ENCODE measurements around the gene SHISA6. TPM values are rescaled to one million over a fixed set of nuclear protein-coding genes. Genes with fewer than 3 reads are reported as not detected.

The SHISA6 gene
- total and polyA plus RNA-seq, 4 donors: not detected

DNA sequence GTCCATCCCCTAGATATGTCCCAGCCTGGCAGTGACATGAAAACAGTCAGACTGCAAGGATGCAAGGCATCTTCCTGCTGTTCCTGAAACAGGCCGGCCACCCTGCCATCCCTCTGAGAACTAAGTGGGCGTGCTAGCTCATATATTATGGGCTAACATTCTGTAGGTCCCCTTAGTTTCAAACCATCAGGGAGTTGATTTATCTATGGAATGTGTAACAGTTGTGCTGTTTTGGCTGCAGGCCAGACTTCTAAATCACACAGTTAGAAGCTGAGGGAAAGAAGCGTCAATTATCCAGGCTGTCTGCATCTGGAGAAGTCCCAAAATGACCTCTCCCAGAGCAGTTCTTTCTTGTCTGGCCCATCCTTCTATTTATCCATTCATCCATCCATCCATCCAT, 254.6 kb downstream of the SHISA6 start:
- 69% methylated on average over 3 of the region's 3 CpGs for WGBS
- Histone ChIP-seq H3K4me3 (ENCODE audit: low read depth in 1 of 3, low read length in 3 of 3) (no peak overlapping the region), H3K9ac (ENCODE audit: low read depth in 1 of 2, low read length in 2 of 2) (no peak overlapping the region), H3K36me3 (ENCODE audit: control insufficient read depth in 4 of 4, insufficient read depth in 3 of 4, low read depth in 1 of 4, low read length in 3 of 4) (no peaks in the 10 kb centered on the region), H3K4me1 (ENCODE audit: control insufficient read depth in 4 of 4, insufficient read depth in 4 of 4, low read length in 3 of 4) (no peaks in the 10 kb centered on the region), H3K27ac (ENCODE audit: low read depth in 1 of 2, low read length in 2 of 2) (no peak overlapping the region), H3K27me3 (ENCODE audit: control insufficient read depth in 4 of 4, insufficient read depth in 4 of 4, low read length in 3 of 4) (no peaks in the 10 kb centered on the region), H3K9me3 (ENCODE audit: control insufficient read depth in 4 of 4, low read length in 3 of 4) (no peaks in the 10 kb centered on the region)
- no peak for DNase-seq (ENCODE audit: low spot score)
- no peak for TF ChIP-seq FOXA2 (IDR thresholded peaks at IDR 0.05)
- no peak for TF ChIP-seq FOXA1 (IDR thresholded peaks at IDR 0.05)
- no peak for TF ChIP-seq HNF4A (conservative IDR thresholded peaks at IDR 0.05)

GRCh38 chr17:11499881-11500280, 258.9 kb downstream of the SHISA6 start:
- no peaks in the 10 kb centered on the region for H3K27me3 ChIP-seq (ENCODE audit: control insufficient read depth in 4 of 4, insufficient read depth in 4 of 4, low read length in 3 of 4)
- no peak for DNase-seq (ENCODE audit: low spot score)
- H3K4me1 ChIP-seq (ENCODE audit: control insufficient read depth in 4 of 4, insufficient read depth in 4 of 4, low read length in 3 of 4): no peaks in the 10 kb centered on the region
- no peak overlapping the region for H3K4me3 ChIP-seq (ENCODE audit: low read depth in 1 of 3, low read length in 3 of 3)
- no peaks in the 10 kb centered on the region for H3K36me3 ChIP-seq (ENCODE audit: control insufficient read depth in 4 of 4, insufficient read depth in 3 of 4, low read depth in 1 of 4, low read length in 3 of 4)
- H3K27ac ChIP-seq (ENCODE audit: low read depth in 1 of 2, low read length in 2 of 2): no peak overlapping the region
- TF ChIP-seq CTCF (IDR thresholded peaks at IDR 0.05; ENCODE audit: low read depth, low read length, missing input control): no peak
- no peaks in the 10 kb centered on the region for H3K9me3 ChIP-seq (ENCODE audit: control insufficient read depth in 4 of 4, low read length in 3 of 4)
- WGBS: 82% methylated on average over 3 of the region's 3 CpGs
- no peak overlapping the region for H3K9ac ChIP-seq (ENCODE audit: low read depth in 1 of 2, low read length in 2 of 2)

- H3K4me3 ChIP-seq (ENCODE audit: low read depth in 1 of 3, low read length in 3 of 3): no peak overlapping the region
- H3K36me3 ChIP-seq (ENCODE audit: control insufficient read depth in 4 of 4, insufficient read depth in 3 of 4, low read depth in 1 of 4, low read length in 3 of 4): no peaks in the 10 kb centered on the region
- H3K27ac ChIP-seq (ENCODE audit: low read depth in 1 of 2, low read length in 2 of 2): no peak overlapping the region
- H3K9me3 ChIP-seq (ENCODE audit: control insufficient read depth in 4 of 4, low read length in 3 of 4): no peaks in the 10 kb centered on the region
- H3K4me1 ChIP-seq (ENCODE audit: control insufficient read depth in 4 of 4, insufficient read depth in 4 of 4, low read length in 3 of 4): no peaks in the 10 kb centered on the region
- no peaks in the 10 kb centered on the region for H3K27me3 ChIP-seq (ENCODE audit: control insufficient read depth in 4 of 4, insufficient read depth in 4 of 4, low read length in 3 of 4)
- WGBS: 55% methylated on average over 9 of the region's 9 CpGs
- DNase-seq (ENCODE audit: low spot score): no peak
- TF ChIP-seq FOXA2 (IDR thresholded peaks at IDR 0.05): no peak
- TF ChIP-seq YY1 (IDR thresholded peaks at IDR 0.05): no peak
- no peak for TF ChIP-seq JUND (IDR thresholded peaks at IDR 0.05)
- no peak for TF ChIP-seq SP1 (IDR thresholded peaks at IDR 0.05)
- TF ChIP-seq, protein P1, sequence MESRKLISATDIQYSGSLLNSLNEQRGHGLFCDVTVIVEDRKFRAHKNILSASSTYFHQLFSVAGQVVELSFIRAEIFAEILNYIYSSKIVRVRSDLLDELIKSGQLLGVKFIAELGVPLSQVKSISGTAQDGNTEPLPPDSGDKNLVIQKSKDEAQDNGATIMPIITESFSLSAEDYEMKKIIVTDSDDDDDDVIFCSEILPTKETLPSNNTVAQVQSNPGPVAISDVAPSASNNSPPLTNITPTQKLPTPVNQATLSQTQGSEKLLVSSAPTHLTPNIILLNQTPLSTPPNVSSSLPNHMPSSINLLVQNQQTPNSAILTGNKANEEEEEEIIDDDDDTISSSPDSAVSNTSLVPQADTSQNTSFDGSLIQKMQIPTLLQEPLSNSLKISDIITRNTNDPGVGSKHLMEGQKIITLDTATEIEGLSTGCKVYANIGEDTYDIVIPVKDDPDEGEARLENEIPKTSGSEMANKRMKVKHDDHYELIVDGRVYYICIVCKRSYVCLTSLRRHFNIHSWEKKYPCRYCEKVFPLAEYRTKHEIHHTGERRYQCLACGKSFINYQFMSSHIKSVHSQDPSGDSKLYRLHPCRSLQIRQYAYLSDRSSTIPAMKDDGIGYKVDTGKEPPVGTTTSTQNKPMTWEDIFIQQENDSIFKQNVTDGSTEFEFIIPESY (IDR thresholded peaks at IDR 0.05): no peak
- TF ChIP-seq RAD21 (IDR thresholded peaks at IDR 0.05): no peak
- no peak for TF ChIP-seq TAF1 (conservative IDR thresholded peaks at IDR 0.05)
- TF ChIP-seq FOXA1 (IDR thresholded peaks at IDR 0.05): no peak
- TF ChIP-seq, protein P2, sequence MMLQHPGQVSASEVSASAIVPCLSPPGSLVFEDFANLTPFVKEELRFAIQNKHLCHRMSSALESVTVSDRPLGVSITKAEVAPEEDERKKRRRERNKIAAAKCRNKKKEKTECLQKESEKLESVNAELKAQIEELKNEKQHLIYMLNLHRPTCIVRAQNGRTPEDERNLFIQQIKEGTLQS (IDR thresholded peaks at IDR 0.05): no peak
- H3K9ac ChIP-seq (ENCODE audit: low read depth in 1 of 2, low read length in 2 of 2): no peak overlapping the region
Observed at GRCh38 chr17:11503308-11504035, 262.5 kb downstream of the SHISA6 start.

All from liver (tissue), 9 donors.